A673 (cell line): Measurements from ENCODE around the gene LRRC57. TPM values are rescaled to one million over a fixed set of nuclear protein-coding genes. Genes with fewer than 3 reads are reported as not detected.

Experiments
- BruUV-seq: library from RNA; stranded (reverse); fragments of 400-500 nt; replicated peaks from 2 replicates; lab custom pipeline; 2021; lab: Mats Ljungman, UMichigan
- CTCF ChIA-PET: fragments of 300-600 bp; sonication (Branson Sonifier 250); formaldehyde crosslinking; loops from one replicate; lab custom pipeline; 2022; ENCODE audit warnings: antibody characterized with exemption; lab: Charles Lee
- POLR2A ChIA-PET: fragments of 300-600 bp; sonication (Branson Sonifier 250); formaldehyde crosslinking; loops from one replicate; lab custom pipeline; 2022; ENCODE audit warnings: antibody characterized with exemption; ENCODE audit not compliant: low non-redundant PET; lab: Charles Lee
- DNase-seq: peaks from one replicate; pipeline ENCODE4 v3.0.0-alpha.2; 2015; ENCODE audit warnings: low spot score
- H3K27ac ChIP-seq: fragments of 200-600 bp; sonication (generic); 2 replicates; pipeline ENCODE4 v1.5.1; 2016; ENCODE audit warnings: mixed run types, low read depth, mild to moderate bottlenecking, mixed read lengths, antibody characterized with exemption, low read length; ENCODE audit not compliant: poor library complexity, severe bottlenecking
- H3K27me3 ChIP-seq: fragments of 200-600 bp; sonication (generic); replicated peaks from 2 replicates; pipeline ENCODE4 v1.6.1; 2017; ENCODE audit warnings: mixed run types, low read depth, mild to moderate bottlenecking, mixed read lengths, antibody characterized with exemption, low read length; ENCODE audit not compliant: insufficient read depth, poor library complexity
- H3K36me3 ChIP-seq: fragments of 200-600 bp; sonication (generic); 2 replicates; pipeline ENCODE4 v1.6.1; 2016; ENCODE audit warnings: mixed run types, mild to moderate bottlenecking, mixed read lengths, antibody characterized with exemption, low read length; ENCODE audit not compliant: insufficient read depth, poor library complexity, severe bottlenecking
- H3K4me1 ChIP-seq: fragments of 200-600 bp; sonication (generic); 2 replicates; pipeline ENCODE4 v1.6.1; 2017; ENCODE audit warnings: mixed run types, mild to moderate bottlenecking, mixed read lengths, antibody characterized with exemption, low read length; ENCODE audit not compliant: insufficient read depth, poor library complexity, severe bottlenecking
- H3K4me3 ChIP-seq: fragments of 200-600 bp; sonication (generic); 2 replicates; pipeline ENCODE4 v1.5.1; 2016; ENCODE audit warnings: low read depth, mixed run types, mild to moderate bottlenecking, mixed read lengths, low read length; ENCODE audit not compliant: poor library complexity, severe bottlenecking
- H3K9me3 ChIP-seq: fragments of 200-600 bp; sonication (generic); 2 replicates; pipeline ENCODE4 v1.6.1; 2016; ENCODE audit warnings: mixed run types, low read depth, mild to moderate bottlenecking, mixed read lengths, antibody characterized with exemption, low read length; ENCODE audit not compliant: poor library complexity, severe bottlenecking
- EZH2 ChIP-seq: fragments of 200-600 bp; sonication (generic); IDR thresholded peaks from 2 replicates; pipeline ENCODE4 v1.6.1; 2017; ENCODE audit warnings: borderline replicate concordance, low read depth, mild to moderate bottlenecking, mixed read lengths, antibody characterized with exemption, low read length; ENCODE audit not compliant: poor library complexity, severe bottlenecking
- intact Hi-C: fragments of 100-400 bp; cut with micrococcal nuclease; formaldehyde crosslinking; loops from one replicate; pipeline ENCODE4 v1.10.0; 2022; ENCODE audit not compliant: unreplicated experiment
- total RNA-seq: library from RNA; stranded (reverse); gene quantifications from 2 replicates; pipeline ENCODE4 v1.2.3, GENCODE V29; 2021
- TF ChIP-seq, protein P1 (sequence below): fragments of 300-800, 200-600 bp; sonication (generic); conservative IDR thresholded peaks from 2 replicates; pipeline ENCODE4 v1.5.1; 2017; ENCODE audit warnings: low read depth, mild to moderate bottlenecking, antibody characterized with exemption, low read length, moderate library complexity, mixed read lengths

The LRRC57 gene
- total RNA-seq, 1 experiment from 2014 or later, result 32.7 TPM

GRCh38 chr15:42490291-42490670, 58.3 kb downstream of the LRRC57 start:
- ChIA-PET CTCF (no interaction called here), POLR2A (no interaction called here)
- BruUV-seq, result TSS peak; percentile 60
- H3K36me3 ChIP-seq, result no peaks in the 10 kb centered on the region
- TF ChIP-seq EZH2, result no peak
- TF ChIP-seq, protein P1, sequence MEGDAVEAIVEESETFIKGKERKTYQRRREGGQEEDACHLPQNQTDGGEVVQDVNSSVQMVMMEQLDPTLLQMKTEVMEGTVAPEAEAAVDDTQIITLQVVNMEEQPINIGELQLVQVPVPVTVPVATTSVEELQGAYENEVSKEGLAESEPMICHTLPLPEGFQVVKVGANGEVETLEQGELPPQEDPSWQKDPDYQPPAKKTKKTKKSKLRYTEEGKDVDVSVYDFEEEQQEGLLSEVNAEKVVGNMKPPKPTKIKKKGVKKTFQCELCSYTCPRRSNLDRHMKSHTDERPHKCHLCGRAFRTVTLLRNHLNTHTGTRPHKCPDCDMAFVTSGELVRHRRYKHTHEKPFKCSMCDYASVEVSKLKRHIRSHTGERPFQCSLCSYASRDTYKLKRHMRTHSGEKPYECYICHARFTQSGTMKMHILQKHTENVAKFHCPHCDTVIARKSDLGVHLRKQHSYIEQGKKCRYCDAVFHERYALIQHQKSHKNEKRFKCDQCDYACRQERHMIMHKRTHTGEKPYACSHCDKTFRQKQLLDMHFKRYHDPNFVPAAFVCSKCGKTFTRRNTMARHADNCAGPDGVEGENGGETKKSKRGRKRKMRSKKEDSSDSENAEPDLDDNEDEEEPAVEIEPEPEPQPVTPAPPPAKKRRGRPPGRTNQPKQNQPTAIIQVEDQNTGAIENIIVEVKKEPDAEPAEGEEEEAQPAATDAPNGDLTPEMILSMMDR, result no peak
- DNase-seq, result peak; percentile 11
- H3K4me3 ChIP-seq, result peak overlapping the region; percentile 82
- H3K4me1 ChIP-seq, result peaks cover 4% of the 10 kb centered on the region
- H3K27ac ChIP-seq, result peak overlapping the region; percentile 95
- no peaks in the 10 kb centered on the region for H3K27me3 ChIP-seq
- intact Hi-C loops, result loop anchor here (10.0 kb wide), 1 partner anchor 165 kb away; no protein-coding TSS in a partner anchor
- no peaks in the 10 kb centered on the region for H3K9me3 ChIP-seq

Other genes with a start within 250 kb of the LRRC57 start
- 0.54 and 0.55 TPM in 2 replicates for gene CAPN3, start 189.3 kb downstream of the LRRC57 start, total RNA-seq
- 98.1 and 102 TPM in 2 replicates for gene ZNF106, start 57.7 kb downstream of the LRRC57 start, total RNA-seq
- 112 and 124 TPM in 2 replicates for gene SNAP23, start 53.2 kb downstream of the LRRC57 start, total RNA-seq
- gene HAUS2, start within 50 bp of the LRRC57 start, total RNA-seq, result 39.5 and 44.1 TPM in 2 replicates
- gene STARD9, start 26.8 kb upstream of the LRRC57 start, total RNA-seq, result 12.0 and 16.4 TPM in 2 replicates
- gene CDAN1, start 188.3 kb upstream of the LRRC57 start, total RNA-seq, result 26.9 and 29.5 TPM in 2 replicates